ENCODE results near the gene BCHE. TPM values are rescaled to one million over a fixed set of nuclear protein-coding genes. Genes with fewer than 3 reads are reported as not detected.
A peak's percentile ranks its signal among the peaks of the same experiment; 100 is the strongest.

Gene BCHE
- 9.5 and 12.5 TPM in 2 replicates for total RNA-seq
- polyA plus RNA-seq = 4.1 and 5.4 TPM in 2 replicates

DNA sequence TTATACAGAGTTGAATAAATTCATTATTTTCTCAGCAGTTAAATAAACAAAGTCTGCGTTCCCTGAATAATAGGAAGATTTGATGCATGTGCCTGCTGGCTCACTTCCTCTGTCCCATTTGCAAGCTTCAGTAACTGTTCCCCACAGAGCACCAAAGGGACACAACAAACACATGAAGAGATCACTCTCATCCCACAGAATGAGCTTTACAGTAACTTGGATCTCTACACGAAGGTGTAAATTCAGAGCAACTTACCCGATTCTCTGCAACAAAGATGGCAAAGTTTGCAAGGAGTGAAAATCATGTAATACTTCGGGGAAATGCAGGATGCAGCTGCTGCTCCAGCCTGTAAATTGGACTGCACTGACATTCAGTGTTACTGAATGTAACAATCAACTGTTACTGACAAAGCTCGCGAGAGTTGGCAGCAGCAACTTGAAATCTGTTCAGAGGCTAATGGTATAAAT is at the start of gene BCHE:
TSS of gene BCHE (minus strand) at position 366 of the 468 bp plus-strand sequence. CDS start 6,390 bp downstream, outside the sequence.
- Histone ChIP-seq H3K4me3 (no peak within 1 kb of the TSS), H3K9me3 (ENCODE audit: low read depth) (no peaks in the 10 kb centered on the region), H3K27ac (no peak within 1 kb of the TSS), H2AFZ (peak within 1 kb of the TSS; percentile 49), H3K4me2 (peak within 1 kb of the TSS; percentile 65), H3K36me3 (replicated peaks; ENCODE audit: insufficient read depth, low read depth) (no peaks in the 10 kb centered on the region), H3K27me3 (no peaks in the 10 kb centered on the region), H3K4me1 (ENCODE audit: insufficient read depth) (no peaks in the 10 kb centered on the region), H3K9me2 (replicated peaks; ENCODE audit: insufficient read depth) (no peaks in the 10 kb centered on the region), H4K20me1 (ENCODE audit: insufficient read depth, poor library complexity, severe bottlenecking) (no peaks in the 10 kb centered on the region), H3K79me2 (no peaks in the 10 kb centered on the region)
- 32% methylated on average over 6 of the region's 6 CpGs for WGBS (ENCODE audit: low lambda C conversion rate, missing lambda C conversion rate)
- peak; percentile 35 for DNase-seq (ENCODE audit: low spot score)
- TF ChIP-seq EZH2 (IDR thresholded peaks at IDR 0.05; ENCODE audit: borderline replicate concordance) = no peak
- TF ChIP-seq, protein P1, sequence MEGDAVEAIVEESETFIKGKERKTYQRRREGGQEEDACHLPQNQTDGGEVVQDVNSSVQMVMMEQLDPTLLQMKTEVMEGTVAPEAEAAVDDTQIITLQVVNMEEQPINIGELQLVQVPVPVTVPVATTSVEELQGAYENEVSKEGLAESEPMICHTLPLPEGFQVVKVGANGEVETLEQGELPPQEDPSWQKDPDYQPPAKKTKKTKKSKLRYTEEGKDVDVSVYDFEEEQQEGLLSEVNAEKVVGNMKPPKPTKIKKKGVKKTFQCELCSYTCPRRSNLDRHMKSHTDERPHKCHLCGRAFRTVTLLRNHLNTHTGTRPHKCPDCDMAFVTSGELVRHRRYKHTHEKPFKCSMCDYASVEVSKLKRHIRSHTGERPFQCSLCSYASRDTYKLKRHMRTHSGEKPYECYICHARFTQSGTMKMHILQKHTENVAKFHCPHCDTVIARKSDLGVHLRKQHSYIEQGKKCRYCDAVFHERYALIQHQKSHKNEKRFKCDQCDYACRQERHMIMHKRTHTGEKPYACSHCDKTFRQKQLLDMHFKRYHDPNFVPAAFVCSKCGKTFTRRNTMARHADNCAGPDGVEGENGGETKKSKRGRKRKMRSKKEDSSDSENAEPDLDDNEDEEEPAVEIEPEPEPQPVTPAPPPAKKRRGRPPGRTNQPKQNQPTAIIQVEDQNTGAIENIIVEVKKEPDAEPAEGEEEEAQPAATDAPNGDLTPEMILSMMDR (IDR thresholded peaks at IDR 0.05; ENCODE audit: poor library complexity) = no peak
- no peak for TF ChIP-seq EZH2phosphoT487 (IDR thresholded peaks at IDR 0.05; ENCODE audit: low read depth, severe bottlenecking, unreplicated experiment)

DNA sequence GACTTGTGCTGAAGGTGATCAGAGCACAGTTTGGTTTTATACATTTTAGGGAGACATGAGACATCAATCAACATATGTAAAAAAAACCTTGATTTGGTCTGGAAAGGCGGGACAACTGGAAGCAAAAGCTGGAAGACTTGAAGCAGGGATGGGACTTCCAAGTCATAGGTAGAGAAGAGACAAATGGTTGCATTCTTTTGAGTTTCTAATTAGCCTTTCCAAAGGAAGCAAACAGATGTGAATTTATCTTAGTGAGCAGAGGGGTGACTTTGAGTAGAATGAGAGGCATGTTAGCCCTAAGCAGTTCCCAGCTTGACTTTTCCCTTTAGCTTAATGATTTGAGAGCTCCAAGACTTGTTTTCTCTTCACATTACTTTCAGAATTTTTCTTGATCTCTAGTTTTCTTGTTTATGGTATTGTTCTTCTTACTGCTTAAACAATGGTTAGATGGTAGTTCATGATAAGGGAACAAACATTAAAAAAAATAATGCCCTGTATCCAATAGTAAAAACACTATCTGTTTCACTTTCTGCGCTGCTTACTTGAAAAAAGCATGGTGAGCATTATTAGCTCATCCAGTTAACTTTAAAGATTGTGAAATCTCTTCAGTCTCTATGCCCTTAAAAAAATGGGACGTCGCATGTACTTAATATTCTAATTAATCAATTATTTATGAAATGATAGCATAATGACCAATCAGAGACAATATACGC is 48.5 kb upstream of the BCHE start:
- H3K4me1 ChIP-seq (ENCODE audit: insufficient read depth) = no peaks in the 10 kb centered on the region
- H3K9me3 ChIP-seq (ENCODE audit: low read depth) = no peaks in the 10 kb centered on the region
- H3K27me3 ChIP-seq = no peaks in the 10 kb centered on the region
- DNase-seq (ENCODE audit: low spot score) = no peak
- no peaks in the 10 kb centered on the region for H3K79me2 ChIP-seq
- no peaks in the 10 kb centered on the region for H3K9me2 ChIP-seq (replicated peaks; ENCODE audit: insufficient read depth)
- WGBS (ENCODE audit: low lambda C conversion rate, missing lambda C conversion rate) = 98% methylated on average over 5 of the region's 5 CpGs
- TF ChIP-seq, protein P1 (IDR thresholded peaks at IDR 0.05; ENCODE audit: poor library complexity) = no peak
- TF ChIP-seq EZH2 (IDR thresholded peaks at IDR 0.05; ENCODE audit: borderline replicate concordance) = no peak
- no peak for TF ChIP-seq EZH2phosphoT487 (IDR thresholded peaks at IDR 0.05; ENCODE audit: low read depth, severe bottlenecking, unreplicated experiment)
- no peaks in the 10 kb centered on the region for H3K36me3 ChIP-seq (replicated peaks; ENCODE audit: insufficient read depth, low read depth)
- no peak overlapping the region for H3K4me3 ChIP-seq
- no peaks in the 10 kb centered on the region for H4K20me1 ChIP-seq (ENCODE audit: insufficient read depth, poor library complexity, severe bottlenecking)
- H3K27ac ChIP-seq = no peak overlapping the region
- H2AFZ ChIP-seq = no peak overlapping the region
- H3K4me2 ChIP-seq = no peak overlapping the region

DNA sequence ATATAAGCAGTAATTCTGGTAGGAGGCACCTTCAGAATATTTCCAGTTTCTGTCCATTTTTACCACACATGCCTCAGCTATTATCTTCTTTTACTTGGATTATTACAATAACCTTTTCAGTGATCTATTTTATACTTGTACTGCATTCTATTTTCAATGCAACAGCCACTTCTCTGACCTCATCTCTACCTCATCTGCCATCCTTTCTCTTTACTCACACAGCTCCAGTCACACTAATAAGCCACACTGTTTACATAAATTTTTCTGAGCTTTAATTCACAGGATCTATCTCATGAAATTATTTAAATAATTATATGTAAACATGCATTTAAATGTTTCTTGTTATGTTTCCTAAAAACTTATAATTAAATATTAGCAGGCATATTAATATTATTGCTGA is 47.3 kb upstream of the BCHE start:
- Histone ChIP-seq H3K4me3 (no peak overlapping the region), H2AFZ (no peak overlapping the region), H3K79me2 (no peaks in the 10 kb centered on the region), H3K27ac (no peak overlapping the region), H3K36me3 (replicated peaks; ENCODE audit: insufficient read depth, low read depth) (no peaks in the 10 kb centered on the region), H3K9me3 (ENCODE audit: low read depth) (no peaks in the 10 kb centered on the region), H3K4me2 (no peak overlapping the region), H3K9me2 (replicated peaks; ENCODE audit: insufficient read depth) (no peaks in the 10 kb centered on the region), H4K20me1 (ENCODE audit: insufficient read depth, poor library complexity, severe bottlenecking) (no peaks in the 10 kb centered on the region), H3K27me3 (no peaks in the 10 kb centered on the region), H3K4me1 (ENCODE audit: insufficient read depth) (no peaks in the 10 kb centered on the region)
- TF ChIP-seq EZH2phosphoT487 (IDR thresholded peaks at IDR 0.05; ENCODE audit: low read depth, severe bottlenecking, unreplicated experiment) (no peak), EZH2 (IDR thresholded peaks at IDR 0.05; ENCODE audit: borderline replicate concordance) (no peak)
- TF ChIP-seq, protein P1 (IDR thresholded peaks at IDR 0.05; ENCODE audit: poor library complexity) = no peak
- DNase-seq (ENCODE audit: low spot score) = no peak

All from hepatocyte (in vitro differentiated cells).